MG63 (cell line): ENCODE data around the gene GRIN2A. TPM values are rescaled to one million over a fixed set of nuclear protein-coding genes. Genes with fewer than 3 reads are reported as not detected.

Source experiments
- DNase-seq: peaks from one replicate; pipeline ENCODE4 v3.0.0-alpha.2; 2020
- H3K27me3 ChIP-seq: fragments of 250-450 bp; sonication (Bioruptor Pico); 2 replicates; pipeline ENCODE4 v1.5.1; 2020; ENCODE audit warnings: mild to moderate bottlenecking, moderate library complexity
- H3K36me3 ChIP-seq: fragments of 250-450 bp; sonication (Bioruptor Pico); 2 replicates; pipeline ENCODE4 v1.5.1; 2020; ENCODE audit warnings: mild to moderate bottlenecking, moderate library complexity
- H3K4me3 ChIP-seq: fragments of 250-450 bp; sonication (Bioruptor Pico); 2 replicates; pipeline ENCODE4 v1.5.1; 2020; ENCODE audit warnings: mild to moderate bottlenecking, moderate library complexity
- H3K9me3 ChIP-seq: fragments of 250-450 bp; sonication (Bioruptor Pico); 2 replicates; pipeline ENCODE4 v1.5.1; 2020; ENCODE audit warnings: mild to moderate bottlenecking, moderate library complexity
- total RNA-seq: library from RNA; depleted of rRNA; stranded (reverse); fragments of >200 nt; shearing (Covaris generic); gene quantifications from 2 replicates; pipeline ENCODE4 v1.2.3, GENCODE V29; 2014; ENCODE audit warnings: low replicate concordance; rRNA removed

GRIN2A gene
- total RNA-seq, 1 experiment from 2014 or later, result not detected

DNA sequence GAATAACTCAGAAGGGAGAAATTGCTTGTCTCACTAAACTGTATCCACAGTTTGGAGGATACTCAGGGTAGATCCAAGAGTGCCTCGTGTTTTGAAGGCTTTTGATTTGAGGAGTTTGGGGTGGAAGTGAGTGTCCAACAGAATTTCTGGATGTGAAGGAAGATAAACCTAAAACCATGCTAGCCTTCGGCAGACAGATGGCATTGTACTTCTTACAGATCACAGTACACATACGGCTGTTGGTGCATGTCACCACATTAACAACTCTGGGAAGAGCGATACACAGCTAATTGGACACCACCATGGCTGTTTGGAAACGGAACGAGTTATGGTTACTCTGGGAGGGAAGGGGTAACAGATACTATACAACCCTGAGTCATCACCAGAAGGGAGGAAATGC is 420.4 kb downstream of the GRIN2A start:
- no peak for DNase-seq
- H3K9me3 ChIP-seq, result no peaks in the 10 kb centered on the region
- no peak overlapping the region for H3K4me3 ChIP-seq
- H3K27me3 ChIP-seq, result peaks cover 6% of the 10 kb centered on the region; the same call in 1 of the 2 replicates
- no peaks in the 10 kb centered on the region for H3K36me3 ChIP-seq

- H3K4me3 ChIP-seq, result no peak overlapping the region
Observed at GRCh38 chr16:9757687-9758086, 424.5 kb downstream of the GRIN2A start.

GRCh38 chr16:9756434-9756833 is 425.8 kb downstream of the GRIN2A start:
- Histone ChIP-seq H3K4me3 (no peak overlapping the region), H3K36me3 (no peaks in the 10 kb centered on the region), H3K9me3 (no peaks in the 10 kb centered on the region), H3K27me3 (peaks cover 10% of the 10 kb centered on the region; the same call in 1 of the 2 replicates)
- no peak for DNase-seq

More at GRCh38 chr16:9757687-9758086, 424.5 kb downstream of the GRIN2A start:
- DNase-seq, result no peak
- Histone ChIP-seq H3K9me3 (no peaks in the 10 kb centered on the region), H3K27me3 (peaks cover 10% of the 10 kb centered on the region; the same call in 1 of the 2 replicates), H3K36me3 (no peaks in the 10 kb centered on the region)

GRCh38 chr16:9755081-9755480 is 427.1 kb downstream of the GRIN2A start:
- Histone ChIP-seq H3K4me3 (no peak overlapping the region), H3K27me3 (peaks cover 10% of the 10 kb centered on the region; the same call in 1 of the 2 replicates), H3K36me3 (no peaks in the 10 kb centered on the region), H3K9me3 (no peaks in the 10 kb centered on the region)
- no peak for DNase-seq

GRCh38 chr16:9741776-9742175 is 440.5 kb downstream of the GRIN2A start:
- no peaks in the 10 kb centered on the region for H3K36me3 ChIP-seq
- no peaks in the 10 kb centered on the region for H3K27me3 ChIP-seq
- DNase-seq, result no peak
- H3K4me3 ChIP-seq, result no peak overlapping the region
- no peaks in the 10 kb centered on the region for H3K9me3 ChIP-seq

DNA sequence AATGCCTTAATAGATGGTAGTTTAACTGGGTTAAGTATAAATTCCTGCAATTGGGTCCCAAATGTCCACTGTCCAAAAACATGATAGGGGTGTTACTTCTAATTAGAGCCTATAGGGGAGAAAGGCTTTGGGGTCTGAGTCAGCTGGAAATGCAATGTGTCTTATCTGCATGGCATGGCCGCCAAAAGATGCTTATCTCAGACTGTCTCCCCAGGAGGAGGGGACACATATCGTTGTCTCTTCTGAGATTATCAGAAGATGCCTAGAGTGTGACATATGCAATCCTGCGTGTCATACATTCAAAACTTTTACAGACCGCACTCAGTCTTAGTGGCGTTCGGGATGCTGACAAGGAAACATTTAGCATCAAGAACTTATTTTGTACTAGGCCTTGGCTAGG is 442.9 kb downstream of the GRIN2A start:
- no peaks in the 10 kb centered on the region for H3K9me3 ChIP-seq
- no peak for DNase-seq
- H3K4me3 ChIP-seq, result no peak overlapping the region
- no peaks in the 10 kb centered on the region for H3K36me3 ChIP-seq
- H3K27me3 ChIP-seq, result no peaks in the 10 kb centered on the region

DNA sequence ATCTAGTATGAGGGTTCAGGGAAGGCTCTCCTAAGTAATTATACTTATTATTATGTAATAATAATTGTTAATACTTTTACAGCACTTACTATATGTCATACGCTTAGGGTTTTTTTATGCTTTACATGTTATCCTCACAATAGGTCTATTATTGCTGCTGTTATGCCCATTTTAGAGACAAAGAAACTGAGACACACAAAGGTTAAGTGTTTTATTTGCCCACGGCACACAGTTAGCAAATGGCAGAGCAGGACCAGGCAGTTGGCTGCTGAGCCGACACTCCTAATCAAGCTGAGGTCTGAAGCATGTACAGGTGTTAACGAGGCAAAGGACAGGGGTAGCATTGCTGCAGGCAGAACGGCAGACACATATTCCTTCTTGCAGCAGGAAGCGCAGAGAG is 443.5 kb downstream of the GRIN2A start:
- DNase-seq, result no peak
- no peaks in the 10 kb centered on the region for H3K27me3 ChIP-seq
- H3K4me3 ChIP-seq, result no peak overlapping the region
- no peaks in the 10 kb centered on the region for H3K9me3 ChIP-seq
- H3K36me3 ChIP-seq, result no peaks in the 10 kb centered on the region

DNA sequence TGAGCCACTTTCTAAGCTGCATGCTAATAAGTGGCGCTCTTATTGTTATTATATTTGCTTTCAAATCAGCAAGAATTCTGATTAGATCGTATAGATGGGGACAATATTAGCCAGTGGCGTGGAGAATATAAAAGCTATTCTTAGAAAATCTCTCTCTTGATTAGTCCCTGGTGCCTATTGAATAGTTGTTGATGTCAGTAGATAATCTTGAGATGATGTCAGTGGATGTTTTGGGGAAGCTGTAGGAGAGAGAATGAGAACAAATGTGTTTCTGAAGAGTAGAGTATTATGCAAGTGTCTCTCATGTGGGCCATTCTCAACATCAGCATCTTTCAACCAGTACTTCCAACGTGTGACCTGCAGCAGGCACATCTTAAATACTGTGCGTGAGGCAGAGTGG is 445.7 kb downstream of the GRIN2A start:
- Histone ChIP-seq H3K4me3 (no peak overlapping the region), H3K27me3 (no peaks in the 10 kb centered on the region), H3K9me3 (no peaks in the 10 kb centered on the region), H3K36me3 (no peaks in the 10 kb centered on the region)
- no peak for DNase-seq

GRCh38 chr16:9723136-9723535 is 459.1 kb downstream of the GRIN2A start:
- H3K36me3 ChIP-seq, result no peaks in the 10 kb centered on the region
- DNase-seq, result no peak
- no peaks in the 10 kb centered on the region for H3K9me3 ChIP-seq
- no peak overlapping the region for H3K4me3 ChIP-seq
- no peaks in the 10 kb centered on the region; the same call in none of the 2 replicates for H3K27me3 ChIP-seq

- no peak for DNase-seq
- no peak overlapping the region for H3K4me3 ChIP-seq
- H3K36me3 ChIP-seq, result no peaks in the 10 kb centered on the region
- H3K27me3 ChIP-seq, result no peaks in the 10 kb centered on the region
- H3K9me3 ChIP-seq, result no peaks in the 10 kb centered on the region
Observed at GRCh38 chr16:9713907-9714306, 468.3 kb downstream of the GRIN2A start.

- H3K4me3 ChIP-seq, result no peak overlapping the region
- no peak for DNase-seq
- H3K36me3 ChIP-seq, result no peaks in the 10 kb centered on the region
- H3K27me3 ChIP-seq, result no peaks in the 10 kb centered on the region
- no peaks in the 10 kb centered on the region for H3K9me3 ChIP-seq
Observed at GRCh38 chr16:9713156-9713555, 469.1 kb downstream of the GRIN2A start.

DNA sequence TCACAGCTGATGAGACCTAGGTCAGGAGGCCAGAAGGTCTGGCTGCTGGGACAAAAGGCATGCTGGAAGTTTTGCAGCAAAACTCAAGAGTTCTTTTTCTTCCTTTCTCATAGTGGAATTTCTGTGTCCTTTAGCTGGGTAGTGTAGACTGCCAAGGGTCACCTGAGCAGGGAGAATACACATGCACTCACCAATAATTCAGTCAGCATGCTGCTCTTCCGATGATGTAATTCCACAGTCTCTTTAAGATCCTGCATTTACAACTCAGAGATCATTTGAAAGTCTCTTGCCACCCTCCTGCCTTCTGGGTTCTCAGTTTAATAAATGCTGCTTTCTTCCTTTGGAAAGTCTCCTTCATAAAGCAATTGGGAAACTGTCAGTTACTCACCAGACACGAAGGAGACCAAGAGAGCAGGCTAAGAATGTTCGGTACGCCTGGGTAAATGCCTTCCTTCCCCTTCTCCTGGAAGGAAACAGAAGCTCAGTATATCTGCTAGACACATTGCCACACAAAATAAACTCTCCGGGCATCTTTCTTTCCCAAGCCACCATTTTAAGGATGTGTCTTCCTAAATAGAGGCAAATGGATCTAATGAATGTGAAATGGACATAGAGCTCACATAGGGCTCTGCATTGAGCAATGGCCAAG is 473.1 kb downstream of the GRIN2A start:
- DNase-seq, result no peak
- Histone ChIP-seq H3K4me3 (no peak overlapping the region), H3K36me3 (no peaks in the 10 kb centered on the region), H3K9me3 (no peaks in the 10 kb centered on the region), H3K27me3 (no peaks in the 10 kb centered on the region)

DNA sequence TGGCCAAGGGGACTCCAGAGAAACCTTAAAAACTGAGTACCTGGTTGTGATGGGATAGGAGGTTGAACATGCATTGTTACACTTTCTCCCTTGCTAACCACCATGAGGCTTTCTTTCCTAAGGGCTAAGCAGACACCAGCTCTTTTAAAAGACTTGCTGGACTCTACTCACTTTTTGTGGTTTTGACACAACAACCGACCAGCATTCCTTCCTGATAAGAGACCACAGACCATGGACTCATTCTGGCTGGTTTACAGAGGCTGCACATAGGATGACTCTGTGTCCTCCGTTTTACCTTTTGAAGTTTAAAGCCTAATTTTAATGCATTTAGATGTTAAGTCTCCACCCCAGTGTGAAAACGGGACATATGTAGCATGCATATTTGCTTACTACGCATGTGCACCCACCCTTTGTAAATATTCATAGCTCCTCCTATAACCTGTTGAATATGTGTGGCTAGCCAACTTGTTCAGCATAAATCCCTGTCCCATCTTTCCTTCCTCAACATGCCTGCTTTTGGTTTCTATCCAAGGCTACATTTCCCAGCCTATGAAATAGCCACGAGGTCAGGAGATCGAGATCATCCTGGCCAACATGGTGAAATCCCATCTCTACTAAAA is 475.9 kb downstream of the GRIN2A start:
- H3K4me3 ChIP-seq, result no peak overlapping the region
- H3K27me3 ChIP-seq, result peaks cover 4% of the 10 kb centered on the region; the same call in 1 of the 2 replicates
- no peaks in the 10 kb centered on the region for H3K36me3 ChIP-seq
- H3K9me3 ChIP-seq, result no peaks in the 10 kb centered on the region
- peak; percentile 5 for DNase-seq

- Histone ChIP-seq H3K27me3 (peaks cover 4% of the 10 kb centered on the region; the same call in 1 of the 2 replicates), H3K9me3 (no peaks in the 10 kb centered on the region), H3K36me3 (no peaks in the 10 kb centered on the region), H3K4me3 (no peak overlapping the region)
- DNase-seq, result no peak
Observed at GRCh38 chr16:9703731-9704130, 478.5 kb downstream of the GRIN2A start.

Other genes with a start within 250 kb of the GRIN2A start
- 8.6 and 43.4 TPM in 2 replicates for gene ATF7IP2, start 203.6 kb upstream of the GRIN2A start, total RNA-seq